OCI-M1 (cell line): ENCODE results near the gene ARHGAP4.
A peak's percentile ranks its signal among the peaks of the same experiment; 100 is the strongest.

ENCODE experiments used
- DNase-seq: peaks from one replicate; lab custom pipeline; 2025; lab: John Stamatoyannopoulos, UW

The ARHGAP4 gene

GRCh38 chrX:153882086-153882498 is 44.0 kb downstream of the ARHGAP4 start:
- DNase-seq, result no peak

DNA sequence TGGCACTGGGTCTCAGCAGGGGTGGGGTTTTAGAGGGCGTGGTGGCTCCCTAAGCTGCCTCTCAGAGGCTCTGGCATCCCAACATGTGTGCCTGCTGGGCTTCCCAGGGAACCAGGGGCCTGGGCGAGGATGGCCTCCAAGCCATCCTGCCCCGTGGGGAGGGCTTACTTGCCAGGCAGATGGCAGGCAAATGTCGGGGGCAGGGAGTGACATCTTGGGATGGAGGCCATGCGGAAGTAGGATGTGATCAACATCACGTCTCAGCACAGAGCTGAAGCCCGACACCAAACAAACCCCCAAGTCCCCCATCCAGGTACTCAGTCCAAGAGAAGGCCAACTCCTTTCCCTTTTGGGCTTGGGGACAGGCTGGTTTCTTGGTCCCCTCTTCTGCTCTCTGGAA is 44.8 kb downstream of the ARHGAP4 start:
- no peak for DNase-seq

DNA sequence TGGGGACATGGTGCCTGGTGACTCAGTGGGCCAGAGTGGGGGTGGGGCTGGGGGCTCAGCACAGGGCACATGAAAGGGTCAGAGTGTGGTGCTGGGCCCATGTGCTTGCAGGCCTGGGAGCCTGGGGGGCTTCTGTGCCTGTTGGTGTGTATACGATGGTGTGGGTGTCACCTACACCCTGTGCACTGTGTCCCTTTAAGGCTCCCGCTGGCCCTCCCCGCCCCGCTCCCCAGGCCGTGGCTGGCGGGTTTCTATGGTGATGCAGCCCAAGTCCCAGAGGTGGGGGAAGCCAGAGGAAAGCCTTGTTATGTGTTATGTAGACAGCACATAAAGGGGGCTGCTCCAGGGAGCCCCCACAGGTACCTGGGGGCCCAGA is 45.6 kb downstream of the ARHGAP4 start:
- DNase-seq, result no peak

GRCh38 chrX:153879741-153880439 is 46.2 kb downstream of the ARHGAP4 start:
- no peak for DNase-seq

DNA sequence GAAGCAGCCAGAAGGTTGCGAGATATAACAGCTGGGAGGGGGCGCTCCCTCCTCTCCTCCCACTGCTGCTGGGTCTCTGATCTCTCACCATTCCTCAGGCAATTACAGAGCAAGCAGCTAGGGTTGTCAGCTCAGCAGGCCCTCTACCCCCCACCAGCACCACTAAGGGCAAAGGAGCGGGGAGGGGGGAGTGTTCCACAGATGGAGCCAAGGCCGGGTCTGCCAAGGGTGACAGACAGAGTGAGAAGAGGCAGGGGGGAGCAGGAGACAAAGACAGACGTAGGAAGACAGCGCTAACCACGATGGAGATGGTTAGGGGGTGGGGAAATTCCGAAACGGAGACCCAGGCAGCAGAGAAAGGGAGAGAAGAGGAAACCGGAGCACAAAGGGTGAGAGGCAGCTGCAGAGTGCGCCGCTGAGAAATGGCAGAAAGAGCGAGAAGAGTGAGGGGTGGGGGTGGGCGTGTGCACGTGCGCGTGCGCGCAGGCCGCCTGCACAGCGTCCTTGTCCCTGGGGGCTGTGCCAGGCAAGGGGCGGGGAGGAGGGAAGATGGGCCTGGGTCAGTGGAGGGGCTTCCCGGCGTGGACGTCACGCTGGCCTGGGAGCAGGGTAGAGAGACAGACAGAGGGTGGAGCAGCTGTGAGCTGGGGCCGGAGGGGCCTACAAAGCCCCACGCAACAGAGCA is 47.0 kb downstream of the ARHGAP4 start:
- no peak for DNase-seq

DNA sequence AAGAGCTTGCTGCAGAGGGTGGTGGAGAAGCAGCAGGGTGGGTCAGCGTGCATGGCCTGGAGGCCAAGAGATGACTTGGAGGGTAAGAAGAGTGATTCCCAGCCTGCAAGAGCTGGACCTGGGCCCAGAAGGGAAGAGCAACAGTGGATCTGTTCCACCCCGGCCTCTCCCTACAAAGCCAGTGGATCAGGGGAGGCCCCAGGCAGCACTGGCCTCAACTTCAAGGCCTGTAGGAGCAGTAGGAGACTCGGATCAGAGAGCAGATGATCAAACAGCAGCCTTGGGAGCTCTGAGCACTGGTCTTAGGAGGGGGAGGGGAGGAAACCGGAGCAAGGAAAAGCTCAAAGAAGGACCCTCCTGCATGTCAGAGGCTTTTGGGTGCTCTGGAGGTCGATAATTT is 47.7 kb downstream of the ARHGAP4 start:
- DNase-seq, result no peak

GRCh38 chrX:153877571-153878261 is 48.3 kb downstream of the ARHGAP4 start:
- no peak for DNase-seq

- DNase-seq, result no peak
These were observed 50.0 kb downstream of the ARHGAP4 start for GRCh38 chrX:153876112-153876491.

DNA sequence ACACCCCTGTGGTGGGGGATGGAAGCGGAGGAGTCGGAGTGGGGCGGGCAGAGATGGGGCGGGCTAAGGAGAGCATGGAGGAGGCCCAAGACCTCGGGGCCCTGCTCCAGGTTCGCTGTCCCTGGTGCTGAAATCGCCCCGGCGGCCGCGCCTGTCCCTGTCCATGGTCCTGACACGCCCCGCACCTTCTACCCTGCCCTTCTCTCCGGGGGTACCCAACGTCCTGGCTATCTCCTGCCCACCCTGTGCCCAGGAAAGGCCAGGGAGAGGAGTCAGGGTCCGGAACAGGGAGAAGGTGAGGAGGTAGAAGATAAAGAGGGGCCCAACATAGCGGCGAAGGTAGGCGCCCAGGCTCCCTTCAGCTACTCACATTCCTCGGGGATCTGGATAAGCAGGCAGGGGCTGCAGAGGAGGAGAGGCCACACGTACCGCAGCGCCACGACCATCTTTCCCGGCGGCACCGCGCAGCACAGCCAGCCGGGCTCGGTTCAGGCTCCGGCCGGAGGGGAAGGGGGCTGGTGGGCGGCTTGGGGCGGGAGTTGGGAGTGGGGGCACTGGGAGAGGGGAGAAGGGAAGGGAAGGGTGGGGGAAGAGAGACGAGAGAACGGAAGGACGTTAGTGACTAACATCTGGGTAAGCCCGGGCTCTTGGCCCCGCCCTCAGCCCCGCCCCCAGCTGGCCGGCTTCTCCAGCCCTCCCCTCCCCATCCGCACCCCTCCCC is 50.5 kb downstream of the ARHGAP4 start:
- DNase-seq, result peak; percentile 82

- DNase-seq, result no peak
These were observed 51.5 kb downstream of the ARHGAP4 start for GRCh38 chrX:153874366-153875125.

DNA sequence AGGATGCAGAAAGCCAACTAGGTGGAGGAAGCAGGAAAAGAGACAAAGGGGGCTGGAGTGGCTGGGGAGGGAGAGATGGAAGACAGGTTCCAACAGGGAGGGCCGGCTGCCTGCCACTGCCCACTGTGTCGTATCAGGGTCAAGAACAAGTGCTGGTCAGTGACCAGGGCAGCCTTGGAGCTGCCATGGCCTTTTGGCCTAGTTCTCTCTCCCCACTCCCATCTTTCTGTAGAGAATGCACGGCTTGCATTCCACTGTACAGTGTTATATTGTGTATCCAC is 52.0 kb downstream of the ARHGAP4 start:
- no peak for DNase-seq

GRCh38 chrX:153873282-153874084 is 52.6 kb downstream of the ARHGAP4 start:
- no peak for DNase-seq

DNA sequence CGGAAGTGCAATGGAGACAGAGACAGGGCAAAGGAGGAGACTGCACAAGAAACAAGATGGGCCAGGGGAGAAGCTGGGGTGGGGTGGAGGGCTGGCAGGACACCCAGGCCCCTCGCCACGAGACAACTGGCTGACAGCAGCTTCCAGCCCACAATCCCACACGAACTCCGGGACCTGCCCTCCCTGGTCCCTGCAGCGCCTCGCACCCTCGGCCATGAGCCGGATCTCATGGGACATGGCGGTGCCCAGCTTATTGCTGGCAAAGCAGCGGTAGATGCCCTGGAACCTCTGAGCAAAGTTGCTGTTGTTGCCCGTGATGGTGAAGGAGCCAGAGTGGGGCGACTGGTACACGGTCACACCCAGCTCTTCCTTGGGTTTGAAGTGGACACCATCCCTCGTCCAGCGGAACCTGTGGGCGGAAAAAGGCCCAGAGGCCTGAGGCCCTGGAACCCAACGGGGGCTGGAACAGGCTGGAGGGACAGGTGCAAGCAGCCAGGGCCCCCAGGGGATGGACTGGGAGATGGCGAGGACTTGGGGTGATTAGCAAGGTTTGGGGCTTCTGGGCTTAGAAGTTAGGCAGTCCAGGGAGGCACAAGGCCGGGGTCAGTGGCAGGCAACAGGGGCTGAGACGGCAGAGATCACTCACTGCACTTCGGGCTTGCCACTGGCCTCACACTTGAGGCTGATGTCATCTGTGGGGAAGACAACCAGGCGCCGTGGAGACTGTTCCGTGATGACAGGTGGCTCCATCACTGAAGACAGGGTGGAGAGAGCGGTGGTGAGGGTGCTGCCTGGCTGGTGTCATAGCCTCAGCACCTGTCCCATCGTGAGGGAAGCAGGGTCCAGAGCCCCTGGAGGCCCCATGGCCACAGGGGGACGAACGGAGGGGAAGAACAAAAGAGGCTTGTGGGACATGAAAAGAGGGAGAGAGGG is 53.9 kb downstream of the ARHGAP4 start:
- no peak for DNase-seq

- DNase-seq, result no peak
These were observed 54.6 kb downstream of the ARHGAP4 start for GRCh38 chrX:153871451-153871850.

- DNase-seq, result peak; percentile 12
These were observed 55.2 kb downstream of the ARHGAP4 start for GRCh38 chrX:153870791-153871360.

DNA sequence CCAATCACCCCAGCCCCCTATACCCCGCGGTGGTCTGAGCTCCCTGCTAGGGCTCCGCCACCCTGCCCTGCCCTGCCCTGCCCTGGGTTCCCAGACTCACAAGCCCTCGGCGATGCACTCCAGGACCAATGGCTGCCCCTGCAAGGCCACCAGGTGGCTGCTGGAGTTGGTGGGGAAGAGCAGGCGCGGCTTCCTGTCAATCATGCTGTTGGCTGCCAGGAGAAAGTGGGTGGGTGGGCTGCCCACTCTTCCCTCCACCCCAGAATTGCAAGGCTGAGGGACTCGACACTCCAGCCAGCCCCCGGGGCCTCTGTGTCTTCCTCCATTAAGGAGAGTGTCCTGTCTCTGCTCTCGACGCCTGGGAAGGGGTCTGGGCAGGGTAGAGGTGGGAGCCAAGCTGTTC is 55.8 kb downstream of the ARHGAP4 start:
- no peak for DNase-seq

DNA sequence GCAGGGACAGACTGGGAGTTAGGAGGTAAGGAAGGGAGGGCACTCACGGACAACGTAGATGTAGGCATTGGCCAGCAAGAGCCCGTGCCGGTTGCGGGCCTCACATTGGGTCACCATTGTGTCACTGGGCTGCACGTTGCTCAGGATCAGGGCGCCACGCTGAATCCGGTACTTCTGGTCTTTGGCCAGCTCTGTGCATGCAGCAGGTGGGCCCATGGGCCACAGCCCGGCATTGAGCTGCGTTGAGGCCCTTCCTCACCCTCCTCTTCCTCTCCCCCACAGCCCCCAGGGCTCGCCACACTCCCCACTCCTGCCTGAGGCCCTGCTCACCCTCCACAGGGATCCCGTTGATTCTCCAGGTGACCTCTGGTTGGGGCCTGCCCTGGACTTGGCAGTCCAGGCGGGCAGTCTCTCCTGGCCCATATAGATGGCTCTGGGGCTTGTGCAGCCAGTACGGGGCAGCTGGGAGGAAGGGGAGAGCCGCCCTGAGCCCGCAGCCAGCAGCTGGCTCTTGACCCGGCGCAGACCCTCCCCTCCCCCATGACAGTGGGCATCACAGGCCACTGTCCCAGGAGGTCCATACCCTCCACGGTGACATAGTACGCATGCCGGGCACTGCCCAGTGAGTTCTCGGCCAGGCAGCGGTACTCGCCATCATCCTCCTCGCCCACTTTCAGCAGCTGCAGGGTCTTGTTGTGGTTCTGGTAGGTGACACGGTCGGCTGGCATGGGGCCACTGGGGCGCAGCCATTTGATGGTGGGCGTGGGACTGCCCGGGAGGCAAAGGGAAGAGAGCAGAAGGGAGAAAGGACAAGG is 56.4 kb downstream of the ARHGAP4 start:
- DNase-seq, result no peak

- DNase-seq, result no peak
These were observed 57.2 kb downstream of the ARHGAP4 start for GRCh38 chrX:153868576-153869472.
